PC-9 (cell line): ENCODE results near the gene VEZT. TPM values are rescaled to one million over a fixed set of nuclear protein-coding genes. Genes with fewer than 3 reads are reported as not detected.

Experiments
- BruUV-seq: library from RNA; stranded (reverse); fragments of 400-500 nt; replicated peaks from 2 replicates; lab custom pipeline; 2021; lab: Mats Ljungman, UMichigan
- CTCF ChIA-PET: fragments of 300-600 bp; sonication (Branson Sonifier 250); formaldehyde crosslinking; loops from one replicate; lab custom pipeline; 2022; ENCODE audit warnings: antibody characterized with exemption; lab: Charles Lee
- POLR2A ChIA-PET: fragments of 300-600 bp; sonication (Branson Sonifier 250); formaldehyde crosslinking; loops from one replicate; lab custom pipeline; 2022; ENCODE audit warnings: antibody characterized with exemption; ENCODE audit not compliant: unreplicated experiment; lab: Charles Lee
- DNase-seq, 2 experiments: peaks; one replicate each; pipeline versions ENCODE4 v3.0.0 to v3.0.0-alpha.2; 2015 to 2022; ENCODE audit warnings: mixed read lengths in 1 of 2
- H2AFZ ChIP-seq: fragments of 200-600 bp; sonication (generic); 2 replicates; pipeline ENCODE4 v1.8.1; 2017; ENCODE audit warnings: antibody characterized with exemption
- H3F3A ChIP-seq: fragments of 200-600 bp; sonication (generic); 2 replicates; pipeline ENCODE4 v1.8.1; 2017; ENCODE audit warnings: antibody characterized with exemption, mild to moderate bottlenecking, low read depth; ENCODE audit not compliant: insufficient read depth
- H3K27ac ChIP-seq: fragments of 200-600 bp; sonication (generic); 2 replicates; pipeline ENCODE4 v1.6.1; 2016; ENCODE audit warnings: mixed run types
- H3K27me3 ChIP-seq: fragments of 200-600 bp; sonication (generic); 2 replicates; pipeline ENCODE4 v1.6.1; 2016; ENCODE audit warnings: low read depth, mixed run types; ENCODE audit not compliant: insufficient read depth
- H3K36me3 ChIP-seq: fragments of 200-600 bp; sonication (generic); 2 replicates; pipeline ENCODE4 v1.6.1; 2016; ENCODE audit warnings: low read depth, mixed run types
- H3K4me1 ChIP-seq: fragments of 200-600 bp; sonication (generic); replicated peaks from 2 replicates; pipeline ENCODE4 v1.6.1; 2016; ENCODE audit warnings: mixed run types; ENCODE audit not compliant: insufficient read depth
- H3K4me2 ChIP-seq: fragments of 200-600 bp; sonication (generic); 2 replicates; pipeline ENCODE4 v1.6.1; 2017; ENCODE audit warnings: mixed run types
- H3K4me3 ChIP-seq: fragments of 200-600 bp; sonication (generic); 2 replicates; pipeline ENCODE4 v1.6.1; 2016; ENCODE audit warnings: mixed run types
- H3K79me2 ChIP-seq: fragments of 200-600 bp; sonication (generic); 2 replicates; pipeline ENCODE4 v1.6.1; 2017; ENCODE audit warnings: low read depth, mixed run types
- H3K9me2 ChIP-seq: fragments of 200-600 bp; sonication (generic); 2 replicates; pipeline ENCODE4 v1.8.1; 2017; ENCODE audit warnings: mild to moderate bottlenecking; ENCODE audit not compliant: insufficient read depth
- H3K9me3 ChIP-seq: fragments of 200-600 bp; sonication (generic); 2 replicates; pipeline ENCODE4 v1.8.1; 2016; ENCODE audit warnings: low read depth; ENCODE audit not compliant: insufficient read depth
- H4K20me1 ChIP-seq: fragments of 200-600 bp; sonication (generic); 2 replicates; pipeline ENCODE4 v1.8.1; 2017; ENCODE audit not compliant: insufficient read depth
- CTCF ChIP-seq: fragments of 200-600 bp; sonication (generic); conservative IDR thresholded peaks from 2 replicates; pipeline ENCODE4 v1.6.1; 2017; ENCODE audit warnings: mixed run types, antibody characterized with exemption, mild to moderate bottlenecking, moderate library complexity
- EZH2 ChIP-seq: fragments of 200-600 bp; sonication (generic); IDR thresholded peaks from 2 replicates; pipeline ENCODE4 v1.8.0; 2017; ENCODE audit warnings: antibody characterized with exemption, low read depth
- intact Hi-C: fragments of 100-400 bp; cut with micrococcal nuclease; formaldehyde crosslinking; loops from one replicate; pipeline ENCODE4 v1.10.0; 2022; ENCODE audit not compliant: unreplicated experiment
- microRNA-seq: library from miRNA; unstranded; fragments of <30 nt; microRNA quantifications from one replicate; pipeline ENCODE4 v1.2.0, GENCODE V29; 2021; ENCODE audit warnings: borderline number of aligned reads, borderline replicate concordance
- total RNA-seq: library from RNA; stranded (reverse); gene quantifications from 2 replicates; pipeline ENCODE4 v1.2.3, GENCODE V29; 2021

The VEZT gene
- total RNA-seq, 1 experiment from 2014 or later = 46.8 TPM

- CTCF ChIA-PET = no interaction called here
- Histone ChIP-seq H3K4me1 (peaks cover 8% of the 10 kb centered on the region), H4K20me1 (no peaks in the 10 kb centered on the region), H3K27me3 (no peaks in the 10 kb centered on the region), H2AFZ (no peak overlapping the region), H3K36me3 (no peaks in the 10 kb centered on the region), H3K4me3 (no peak overlapping the region), H3K79me2 (no peaks in the 10 kb centered on the region), H3K9me3 (no peaks in the 10 kb centered on the region; the same call in 1 of the 2 replicates), H3K27ac (no peak overlapping the region), H3F3A (peaks cover 5% of the 10 kb centered on the region; the same call in 1 of the 2 replicates), H3K4me2 (no peak overlapping the region), H3K9me2 (no peaks in the 10 kb centered on the region)
- intact Hi-C loops = no loop called here
- POLR2A ChIA-PET = no interaction called here
- no peak for DNase-seq
- TF ChIP-seq CTCF (no peak), EZH2 (no peak)
- BruUV-seq = no TSS peak
Observed at GRCh38 chr12:95343461-95344230, 126.0 kb downstream of the VEZT start.

GRCh38 chr12:95349291-95349690 lies 131.7 kb downstream of the VEZT start:
- Histone ChIP-seq H3K27ac (no peak overlapping the region), H3K4me3 (no peak overlapping the region), H3K36me3 (no peaks in the 10 kb centered on the region), H3K9me3 (no peaks in the 10 kb centered on the region), H3K27me3 (no peaks in the 10 kb centered on the region), H3K4me1 (no peaks in the 10 kb centered on the region), H3F3A (no peaks in the 10 kb centered on the region), H3K9me2 (no peaks in the 10 kb centered on the region; the same call in 1 of the 2 replicates), H3K4me2 (no peak overlapping the region), H2AFZ (no peak overlapping the region), H4K20me1 (no peaks in the 10 kb centered on the region), H3K79me2 (no peaks in the 10 kb centered on the region)
- intact Hi-C loops = no loop called here
- BruUV-seq = no TSS peak
- ChIA-PET CTCF (no interaction called here), POLR2A (no interaction called here)
- no peak for TF ChIP-seq EZH2
- no peak for TF ChIP-seq CTCF
- DNase-seq = no peak

GRCh38 chr12:95351748-95352147 lies 134.1 kb downstream of the VEZT start:
- Histone ChIP-seq H3K27me3 (no peaks in the 10 kb centered on the region), H3F3A (no peaks in the 10 kb centered on the region), H3K4me3 (no peak overlapping the region), H3K27ac (no peak overlapping the region), H3K4me2 (no peak overlapping the region), H4K20me1 (no peaks in the 10 kb centered on the region), H3K4me1 (no peaks in the 10 kb centered on the region), H3K36me3 (no peaks in the 10 kb centered on the region), H3K9me3 (no peaks in the 10 kb centered on the region), H2AFZ (peak overlapping the region; percentile 13; the same call in 1 of the 2 replicates), H3K9me2 (no peaks in the 10 kb centered on the region; the same call in 1 of the 2 replicates), H3K79me2 (no peaks in the 10 kb centered on the region)
- TF ChIP-seq EZH2 (no peak), CTCF (no peak)
- no TSS peak for BruUV-seq
- CTCF ChIA-PET = no interaction called here
- no peak for DNase-seq
- intact Hi-C loops = no loop called here
- POLR2A ChIA-PET = interaction anchor here (0.9 kb wide), 1 partner anchor 454 kb away, joined by 8 read pairs; no protein-coding TSS in a partner anchor

Small RNA genes lying within 50 kb of the gene (microRNA-seq; reads per million reads assigned to microRNA genes)
- gene MIR331 (114 reads per million, percentile 53 among the genes with 10 or more reads in this experiment), gene MIR3685 (not detected)

Other genes with a start within 250 kb of the VEZT start
- 86.4 and 108 TPM in 2 replicates for gene NDUFA12, start 214.1 kb upstream of the VEZT start, total RNA-seq
- gene NR2C1, start 144.2 kb upstream of the VEZT start, total RNA-seq = 24.2 and 26.4 TPM in 2 replicates
- 18.1 and 22.0 TPM in 2 replicates for gene FGD6, start 340 bp upstream of the VEZT start, total RNA-seq